ENCODE results near the gene ZDHHC11. TPM values are rescaled to one million over a fixed set of nuclear protein-coding genes. Genes with fewer than 3 reads are reported as not detected.

The ZDHHC11 gene
- total and polyA plus RNA-seq, 2 of the 4 experiments (the other 2 are of a cell fraction) = 0.36 to 1.6 TPM

- Histone ChIP-seq H4K8ac (ENCODE audit: low read depth in 2 of 2, low read length in 2 of 2) (no peak overlapping the region), H2AFZ (replicated peaks; ENCODE audit: low read length, poor library complexity) (no peak overlapping the region), H4K5ac (ENCODE audit: low read depth, low read length) (no peak overlapping the region), H3K4me1 (ENCODE audit: control insufficient read depth, insufficient read depth, low read length) (no peaks in the 10 kb centered on the region), H2BK20ac (ENCODE audit: low read depth, low read length) (no peak overlapping the region), H3K4me2 (ENCODE audit: low read depth, low read length) (no peak overlapping the region), H3K23ac (ENCODE audit: low read depth, low read length) (no peak overlapping the region), H3K4me3 (ENCODE audit: insufficient read depth, low read depth, low read length) (no peak overlapping the region), H2AK5ac (ENCODE audit: low read depth, low read length) (no peak overlapping the region), H2BK15ac (ENCODE audit: low read depth, low read length) (no peak overlapping the region), H2BK5ac (ENCODE audit: low read depth, low read length, poor library complexity, severe bottlenecking) (no peak overlapping the region), H3K9me1 (ENCODE audit: insufficient read depth, low read length) (no peaks in the 10 kb centered on the region), H3K27ac (ENCODE audit: insufficient read depth, low read length) (no peak overlapping the region), H3K14ac (replicated peaks; ENCODE audit: low read depth, low read length) (no peak overlapping the region), H2BK120ac (ENCODE audit: low read depth, low read length) (no peak overlapping the region), H4K91ac (ENCODE audit: insufficient read depth, low read depth, low read length) (no peak overlapping the region), H3K56ac (ENCODE audit: extremely low read depth, insufficient read depth, low read length) (no peak overlapping the region), H2AK9ac (replicated peaks; ENCODE audit: low read depth, low read length, poor library complexity) (no peak overlapping the region), H3K18ac (ENCODE audit: low read depth, low read length) (no peak overlapping the region), H3K36me3 (ENCODE audit: control insufficient read depth, insufficient read depth, low read length) (peaks cover 75% of the 10 kb centered on the region), H4K20me1 (ENCODE audit: insufficient read depth, low read length) (peaks cover 12% of the 10 kb centered on the region; the same call in 1 of the 2 replicates), H3K9ac (ENCODE audit: low read depth, low read length) (no peak overlapping the region), H3K9me3 (ENCODE audit: control insufficient read depth, insufficient read depth, low read length) (no peaks in the 10 kb centered on the region), H3K79me1 (ENCODE audit: low read depth in 1 of 2, low read length in 2 of 2) (peaks cover 0 to 2% of the 10 kb centered on the region in 2 experiments; a peak in 2 of 4 replicates), H3K4ac (ENCODE audit: low read depth, low read length) (no peak overlapping the region), H3K27me3 (ENCODE audit: control insufficient read depth, insufficient read depth, low read length) (no peaks in the 10 kb centered on the region)
- no TSS peak for BruUV-seq (replicated peaks)
- dilution Hi-C loops (cut with HindIII; ENCODE audit: low sequenced_read_pairs, unreplicated experiment) = no loop called here
- ChIA-PET CTCF (no interaction called here), POLR2A (ENCODE audit: unreplicated experiment) (no interaction called here)
- ATAC-seq (ENCODE audit: low read depth) (no peak), DNase-seq (no peak)
- in situ Hi-C loops (cut with MboI; ENCODE audit: low sequenced_read_pairs) = no loop called here
- intact Hi-C loops (cut with micrococcal nuclease) = no loop called here
- WGBS, 2 experiments (ENCODE audit: extremely low coverage in 2 of 2, insufficient read length in 1 of 2) = 98% methylated on average over 5 of the region's 16 CpGs; no CpG with 5 or more reads in 1 of the 2 experiments
- no peak for TF ChIP-seq SMC3 (IDR thresholded peaks at IDR 0.05; ENCODE audit: low read depth, low read length)
- no peak for TF ChIP-seq RAD21 (IDR thresholded peaks at IDR 0.05; ENCODE audit: low read length)
- TF ChIP-seq BHLHE40 (IDR thresholded peaks at IDR 0.05; ENCODE audit: low read depth, low read length) = no peak
- no peak for TF ChIP-seq MAZ (IDR thresholded peaks at IDR 0.05; ENCODE audit: borderline replicate concordance, low read depth, low read length)
- no peak for TF ChIP-seq RCOR1 (IDR thresholded peaks at IDR 0.05; ENCODE audit: insufficient replicate concordance, low read length)
- no peak for TF ChIP-seq CTCF (conservative IDR thresholded peaks at IDR 0.05; ENCODE audit: low read depth, low read length)
- no peak for TF ChIP-seq RFX5 (IDR thresholded peaks at IDR 0.05; ENCODE audit: low read depth, low read length)
- no peak for TF ChIP-seq CHD1 (IDR thresholded peaks at IDR 0.05; ENCODE audit: low read depth, low read length)
- no peak for TF ChIP-seq FOS (IDR thresholded peaks at IDR 0.05; ENCODE audit: low read depth, low read length)
- no peak for TF ChIP-seq POLR2A (IDR thresholded peaks at IDR 0.05; ENCODE audit: low read depth, low read length)
- no peak for TF ChIP-seq CEBPB (IDR thresholded peaks at IDR 0.05; ENCODE audit: low read depth, low read length)
- TF ChIP-seq MXI1 (IDR thresholded peaks at IDR 0.05; ENCODE audit: borderline replicate concordance, low read depth, low read length) = no peak
- no peak for TF ChIP-seq ELK1 (IDR thresholded peaks at IDR 0.05; ENCODE audit: borderline replicate concordance, low read depth, low read length)
- no peak for TF ChIP-seq NFE2L2 (IDR thresholded peaks at IDR 0.05; ENCODE audit: low read depth, low read length)
- TF ChIP-seq USF2 (IDR thresholded peaks at IDR 0.05; ENCODE audit: low read depth, low read length) = no peak
These were observed 17.8 kb upstream of the ZDHHC11 start for GRCh38 chr5:868428-869135.
